ENCODE data around the gene KRT77.
"Not testable (repeated sequence)": the region's sequence is repeated elsewhere in the genome, so short reads cannot be mapped to it uniquely, and the experiment has no call there.

KRT77 gene

GRCh38 chr12:52673217-52673616 lies 30.1 kb downstream of the KRT77 start:
- no peak for TF ChIP-seq CTCF (IDR thresholded peaks at IDR 0.05; ENCODE audit: insufficient read depth, missing control alignments)
- FAIRE-seq: no peak
- DNase-seq (ENCODE audit: insufficient read length, low spot score): no peak

GRCh38 chr12:52672321-52672933 lies 30.9 kb downstream of the KRT77 start:
- FAIRE-seq (no peak), DNase-seq (ENCODE audit: insufficient read length, low spot score) (no peak)
- TF ChIP-seq CTCF (IDR thresholded peaks at IDR 0.05; ENCODE audit: insufficient read depth, missing control alignments): no peak

GRCh38 chr12:52670961-52671360 lies 32.4 kb downstream of the KRT77 start:
- TF ChIP-seq CTCF (IDR thresholded peaks at IDR 0.05; ENCODE audit: insufficient read depth, missing control alignments): no peak
- DNase-seq (ENCODE audit: insufficient read length, low spot score) (no peak), FAIRE-seq (no peak)

GRCh38 chr12:52670506-52670905 lies 32.8 kb downstream of the KRT77 start:
- FAIRE-seq (no peak), DNase-seq (ENCODE audit: insufficient read length, low spot score) (no peak)
- no peak for TF ChIP-seq CTCF (IDR thresholded peaks at IDR 0.05; ENCODE audit: insufficient read depth, missing control alignments)

- FAIRE-seq; DNase-seq (ENCODE audit: insufficient read length, low spot score): not testable (repeated sequence)
These were observed 33.4 kb downstream of the KRT77 start for GRCh38 chr12:52669941-52670340.

- FAIRE-seq: no peak
- no peak for DNase-seq (ENCODE audit: insufficient read length, low spot score)
- no peak for TF ChIP-seq CTCF (IDR thresholded peaks at IDR 0.05; ENCODE audit: insufficient read depth, missing control alignments)
These were observed 33.9 kb downstream of the KRT77 start for GRCh38 chr12:52669426-52669825.

- no peak for FAIRE-seq
- no peak for TF ChIP-seq CTCF (IDR thresholded peaks at IDR 0.05; ENCODE audit: insufficient read depth, missing control alignments)
- no peak for DNase-seq (ENCODE audit: insufficient read length, low spot score)
These were observed 35.4 kb downstream of the KRT77 start for GRCh38 chr12:52667931-52668330.

GRCh38 chr12:52667509-52667908 lies 35.8 kb downstream of the KRT77 start:
- no peak for TF ChIP-seq CTCF (IDR thresholded peaks at IDR 0.05; ENCODE audit: insufficient read depth, missing control alignments)
- DNase-seq (ENCODE audit: insufficient read length, low spot score): no peak
- no peak for FAIRE-seq
